HG03139 (cell line): Measurements from ENCODE around the gene ZNF599.

ENCODE experiments used
- ATAC-seq: cut with Tn5 transposase; IDR thresholded peaks from one replicate; pipeline ENCODE4 v1.9.1; 2021; ENCODE audit not compliant: unreplicated experiment

The ZNF599 gene

GRCh38 chr19:34744896-34745690 is 27.9 kb downstream of the ZNF599 start:
- ATAC-seq: no peak

GRCh38 chr19:34734537-34735103 is 38.4 kb downstream of the ZNF599 start:
- no peak for ATAC-seq

- ATAC-seq: peak; percentile 72
These were observed 39.1 kb downstream of the ZNF599 start, which contains the start of gene ZNF181 for GRCh38 chr19:34733746-34734536. ZNF181 (plus strand) TSS chr19:34734243; CDS start chr19:34735038, 795 bp downstream.

GRCh38 chr19:34733266-34733745 is 39.7 kb downstream of the ZNF599 start:
- peak; percentile 2 for ATAC-seq

GRCh38 chr19:34732612-34733211 is 40.3 kb downstream of the ZNF599 start:
- no peak for ATAC-seq

- ATAC-seq: no peak
These were observed 41.1 kb downstream of the ZNF599 start for GRCh38 chr19:34731964-34732363.

GRCh38 chr19:34731019-34731829 is 41.8 kb downstream of the ZNF599 start:
- ATAC-seq: no peak

GRCh38 chr19:34725400-34725799 is 47.6 kb downstream of the ZNF599 start:
- ATAC-seq: no peak

- no peak for ATAC-seq
These were observed 50.7 kb downstream of the ZNF599 start for GRCh38 chr19:34722353-34722752.

GRCh38 chr19:34715357-34715756 is 57.7 kb downstream of the ZNF599 start:
- ATAC-seq: no peak

GRCh38 chr19:34713262-34713637 is 59.8 kb downstream of the ZNF599 start:
- no peak for ATAC-seq

- ATAC-seq: no peak
These were observed 60.4 kb downstream of the ZNF599 start for GRCh38 chr19:34712395-34713261.

- no peak for ATAC-seq
These were observed 61.1 kb downstream of the ZNF599 start for GRCh38 chr19:34711890-34712289.
